Neuron (in vitro differentiated cells): Measurements from ENCODE around the gene CHN2.
"Not testable (repeated sequence)": the region's sequence is repeated elsewhere in the genome, so short reads cannot be mapped to it uniquely, and the experiment has no call there.

Experiments used
- H2AFZ ChIP-seq: one replicate; pipeline ENCODE4 v1.6.1; 2013; ENCODE audit warnings: low read depth, mild to moderate bottlenecking, inconsistent platforms, low read length, moderate library complexity
- H3K27me3 ChIP-seq: one replicate; pipeline ENCODE4 v1.6.1; 2013; ENCODE audit warnings: low read length; ENCODE audit not compliant: insufficient read depth
- H3K36me3 ChIP-seq: one replicate; pipeline ENCODE4 v1.6.1; 2013; ENCODE audit warnings: low read length; ENCODE audit not compliant: insufficient read depth
- H3K4me1 ChIP-seq: one replicate; pipeline ENCODE4 v1.6.1; 2013; ENCODE audit warnings: low read length; ENCODE audit not compliant: insufficient read depth
- H3K4me3 ChIP-seq: 2 replicates; pipeline ENCODE4 v1.5.1; 2013; ENCODE audit warnings: mild to moderate bottlenecking, low read length, moderate library complexity
- H3K9me3 ChIP-seq: one replicate; pipeline ENCODE4 v1.6.1; 2013; ENCODE audit warnings: low read length

The CHN2 gene

GRCh38 chr7:29528526-29528925, 334.0 kb downstream of the CHN2 start:
- not testable (repeated sequence) for H3K36me3 ChIP-seq, H3K4me1 ChIP-seq, H3K9me3 ChIP-seq, H3K4me3 ChIP-seq, H3K27me3 ChIP-seq, H2AFZ ChIP-seq
